Trophoblast cell (in vitro differentiated cells and primary cell): ENCODE results near the gene CAMK1D.

Experiments used
- DNase-seq, 2 donors: peaks; one replicate each; pipeline ENCODE4 v3.0.0-alpha.2; 2016
- H2AFZ ChIP-seq: 2 replicates; pipeline ENCODE4 v1.6.1; 2013; ENCODE audit warnings: low read length, moderate library complexity, mild to moderate bottlenecking; ENCODE audit not compliant: insufficient read depth, poor library complexity
- H2AK5ac ChIP-seq: 2 replicates; pipeline ENCODE4 v1.6.1; 2013; ENCODE audit warnings: mild to moderate bottlenecking, low read length
- H2BK120ac ChIP-seq: 2 replicates; pipeline ENCODE4 v1.6.1; 2013; ENCODE audit warnings: low read length, mild to moderate bottlenecking, moderate library complexity; ENCODE audit not compliant: insufficient read depth, poor library complexity
- H2BK12ac ChIP-seq: 2 replicates; pipeline ENCODE4 v1.6.1; 2013; ENCODE audit warnings: mild to moderate bottlenecking, low read length, moderate library complexity
- H2BK5ac ChIP-seq: 2 replicates; pipeline ENCODE4 v1.6.1; 2013; ENCODE audit warnings: low read length, low read depth, moderate library complexity, mild to moderate bottlenecking; ENCODE audit not compliant: poor library complexity
- H3K14ac ChIP-seq: 2 replicates; pipeline ENCODE4 v1.6.1; 2013; ENCODE audit warnings: mild to moderate bottlenecking, low read length
- H3K18ac ChIP-seq: 2 replicates; pipeline ENCODE4 v1.6.1; 2013; ENCODE audit warnings: mild to moderate bottlenecking, low read length
- H3K23ac ChIP-seq: 2 replicates; pipeline ENCODE4 v1.6.1; 2013; ENCODE audit warnings: low read length
- H3K27ac ChIP-seq: 2 replicates; pipeline ENCODE4 v1.5.1; 2013; ENCODE audit warnings: low read depth, mild to moderate bottlenecking, inconsistent platforms, low read length, moderate library complexity
- H3K27me3 ChIP-seq: 2 replicates; pipeline ENCODE4 v1.6.1; 2013; ENCODE audit warnings: inconsistent platforms, mild to moderate bottlenecking, low read length, moderate library complexity; ENCODE audit not compliant: insufficient read depth
- H3K36me3 ChIP-seq, 2 experiments: 1 replicate in 1 of 2; 2 replicates in 1 of 2; pipeline ENCODE4 v1.6.1; 2013; ENCODE audit warnings: low read length in 2 of 2, mild to moderate bottlenecking in 2 of 2, moderate library complexity in 1 of 2; ENCODE audit not compliant: insufficient read depth in 2 of 2, control insufficient read depth in 1 of 2
- H3K4ac ChIP-seq: 2 replicates; pipeline ENCODE4 v1.6.1; 2013; ENCODE audit warnings: low read depth, mild to moderate bottlenecking, low read length, moderate library complexity
- H3K4me1 ChIP-seq, 2 experiments: 1 replicate in 1 of 2; 2 replicates in 1 of 2; pipeline ENCODE4 v1.6.1; 2013; ENCODE audit warnings: low read length in 2 of 2, mild to moderate bottlenecking in 2 of 2, moderate library complexity in 1 of 2; ENCODE audit not compliant: insufficient read depth in 2 of 2, control insufficient read depth in 1 of 2
- H3K4me2 ChIP-seq: 2 replicates; pipeline ENCODE4 v1.6.1; 2013; ENCODE audit warnings: inconsistent platforms, mild to moderate bottlenecking, low read length, moderate library complexity
- H3K4me3 ChIP-seq: 2 replicates; pipeline ENCODE4 v1.5.1; 2013; ENCODE audit warnings: mild to moderate bottlenecking, low read depth, low read length, inconsistent platforms
- H3K79me1 ChIP-seq: one replicate; pipeline ENCODE4 v1.6.1; 2013; ENCODE audit warnings: low read length
- H3K79me2 ChIP-seq: 2 replicates; pipeline ENCODE4 v1.6.1; 2013; ENCODE audit warnings: low read length, mild to moderate bottlenecking; ENCODE audit not compliant: control insufficient read depth, insufficient read depth, poor library complexity
- H3K9ac ChIP-seq: 2 replicates; pipeline ENCODE4 v1.6.1; 2013; ENCODE audit warnings: mild to moderate bottlenecking, low read length
- H3K9me3 ChIP-seq: 2 replicates; pipeline ENCODE4 v1.6.1; 2013; ENCODE audit warnings: low read depth, mild to moderate bottlenecking, control low read depth, inconsistent platforms, low read length; ENCODE audit not compliant: insufficient read depth
- H4K12ac ChIP-seq: 2 replicates; pipeline ENCODE4 v1.6.1; 2013; ENCODE audit warnings: low read depth, mild to moderate bottlenecking, low read length, moderate library complexity
- H4K8ac ChIP-seq: 2 replicates; pipeline ENCODE4 v1.6.1; 2013; ENCODE audit warnings: low read depth, mild to moderate bottlenecking, low read length, moderate library complexity
- H4K91ac ChIP-seq: one replicate; pipeline ENCODE4 v1.6.1; 2013; ENCODE audit warnings: low read depth, mild to moderate bottlenecking, low read length, moderate library complexity
- WGBS: extraction: QIAGEN DNeasy Blood & Tissue Kit; methylation state at CpG from one replicate; pipeline ENCODE4 v1.1.7; 2013; ENCODE audit warnings: missing lambda C conversion rate; ENCODE audit not compliant: insufficient read length, insufficient coverage; ENCODE audit errors: extremely low coverage; 5-methylcytosine and 5-hydroxymethylcytosine counted together

The CAMK1D gene

DNA sequence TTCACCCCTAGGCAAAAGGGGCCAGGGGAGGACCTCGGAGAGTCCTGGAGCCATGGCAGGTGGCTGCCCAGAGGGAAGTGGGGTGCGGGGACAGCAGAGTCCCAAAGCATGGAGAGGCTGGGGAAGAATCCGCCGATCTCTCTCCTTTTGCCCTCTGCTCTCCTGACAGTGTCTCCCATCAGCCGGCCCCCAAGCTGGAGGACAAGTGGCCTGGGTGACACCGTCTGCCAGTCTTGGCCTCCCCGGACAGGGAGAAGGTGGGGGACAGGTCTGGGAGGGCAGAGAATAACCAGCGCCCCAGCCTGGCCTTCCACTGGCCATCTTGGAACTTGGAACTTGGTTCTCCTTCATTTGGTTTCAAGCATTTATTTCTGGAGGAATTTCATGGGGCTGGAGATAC lies 77.9 kb downstream of the CAMK1D start:
- H3K23ac ChIP-seq: no peak overlapping the region
- H3K4ac ChIP-seq: no peak overlapping the region
- no peaks in the 10 kb centered on the region for H3K36me3 ChIP-seq
- H3K79me2 ChIP-seq: no peaks in the 10 kb centered on the region
- H3K79me1 ChIP-seq: no peaks in the 10 kb centered on the region
- H2AFZ ChIP-seq: no peak overlapping the region
- H4K12ac ChIP-seq: no peak overlapping the region
- no peak overlapping the region for H4K8ac ChIP-seq
- no peak overlapping the region for H3K27ac ChIP-seq
- no peak overlapping the region for H2BK120ac ChIP-seq
- peaks cover 6% of the 10 kb centered on the region for H3K9me3 ChIP-seq
- H3K27me3 ChIP-seq: no peaks in the 10 kb centered on the region
- no peak overlapping the region for H4K91ac ChIP-seq
- H3K4me3 ChIP-seq: no peak overlapping the region
- no peaks in the 10 kb centered on the region for H3K4me1 ChIP-seq
- no peak overlapping the region for H3K14ac ChIP-seq
- H2AK5ac ChIP-seq: no peak overlapping the region
- H2BK12ac ChIP-seq: no peak overlapping the region
- no peak overlapping the region for H2BK5ac ChIP-seq
- H3K4me2 ChIP-seq: no peak overlapping the region
- DNase-seq: no peak
- WGBS: no CpG with 5 or more reads among the region's 8 CpGs
- H3K9ac ChIP-seq: no peak overlapping the region
- no peak overlapping the region for H3K18ac ChIP-seq

- Histone ChIP-seq H3K27me3 (no peaks in the 10 kb centered on the region), H3K27ac (no peak overlapping the region), H4K12ac (no peak overlapping the region), H2BK12ac (no peak overlapping the region), H2AFZ (no peak overlapping the region), H3K36me3 (no peaks in the 10 kb centered on the region), H3K9me3 (peaks cover 6% of the 10 kb centered on the region), H3K14ac (no peak overlapping the region), H4K91ac (no peak overlapping the region), H3K79me2 (no peaks in the 10 kb centered on the region), H2AK5ac (no peak overlapping the region), H3K9ac (no peak overlapping the region), H2BK5ac (no peak overlapping the region), H3K4me2 (no peak overlapping the region), H3K18ac (no peak overlapping the region), H3K4me1 (no peaks in the 10 kb centered on the region), H3K4me3 (no peak overlapping the region), H3K4ac (no peak overlapping the region), H4K8ac (no peak overlapping the region), H2BK120ac (no peak overlapping the region), H3K79me1 (no peaks in the 10 kb centered on the region), H3K23ac (no peak overlapping the region)
- no peak for DNase-seq
- no CpG with 5 or more reads among the region's 16 CpGs for WGBS
Measured at GRCh38 chr10:12428447-12429135, 79.2 kb downstream of the CAMK1D start.

GRCh38 chr10:12430406-12430982 lies 81.1 kb downstream of the CAMK1D start:
- no peak for DNase-seq

GRCh38 chr10:12431151-12432101 lies 82.1 kb downstream of the CAMK1D start:
- H3K79me1 ChIP-seq: no peaks in the 10 kb centered on the region
- H3K27me3 ChIP-seq: no peaks in the 10 kb centered on the region
- H3K23ac ChIP-seq: no peak overlapping the region
- H4K8ac ChIP-seq: no peak overlapping the region
- H3K9ac ChIP-seq: no peak overlapping the region
- no peak overlapping the region for H2BK12ac ChIP-seq
- H3K4me2 ChIP-seq: no peak overlapping the region
- H3K27ac ChIP-seq: no peak overlapping the region
- WGBS: no CpG with 5 or more reads among the region's 18 CpGs
- no peak overlapping the region for H3K14ac ChIP-seq
- no peak overlapping the region for H2BK5ac ChIP-seq
- no peak overlapping the region for H4K91ac ChIP-seq
- H2AFZ ChIP-seq: no peak overlapping the region
- no peak overlapping the region for H2BK120ac ChIP-seq
- H3K4me1 ChIP-seq: no peaks in the 10 kb centered on the region
- H3K36me3 ChIP-seq: no peaks in the 10 kb centered on the region
- H3K4ac ChIP-seq: no peak overlapping the region
- no peak overlapping the region for H3K18ac ChIP-seq
- no peak overlapping the region for H2AK5ac ChIP-seq
- no peaks in the 10 kb centered on the region for H3K79me2 ChIP-seq
- H3K9me3 ChIP-seq: peaks cover 8% of the 10 kb centered on the region
- no peak overlapping the region for H4K12ac ChIP-seq
- DNase-seq: no peak
- H3K4me3 ChIP-seq: no peak overlapping the region

More at GRCh38 chr10:12430406-12430982, 81.1 kb downstream of the CAMK1D start:
- Histone ChIP-seq H3K9ac (no peak overlapping the region), H3K9me3 (peaks cover 6% of the 10 kb centered on the region), H3K18ac (no peak overlapping the region), H2BK5ac (no peak overlapping the region), H4K12ac (no peak overlapping the region), H3K79me2 (no peaks in the 10 kb centered on the region), H3K79me1 (no peaks in the 10 kb centered on the region), H3K36me3 (no peaks in the 10 kb centered on the region), H4K8ac (no peak overlapping the region), H3K4ac (no peak overlapping the region), H3K23ac (no peak overlapping the region), H4K91ac (no peak overlapping the region), H2BK12ac (no peak overlapping the region), H3K14ac (no peak overlapping the region), H3K4me3 (no peak overlapping the region), H3K27ac (no peak overlapping the region), H2BK120ac (no peak overlapping the region), H3K4me2 (no peak overlapping the region), H3K4me1 (no peaks in the 10 kb centered on the region), H2AK5ac (no peak overlapping the region), H2AFZ (no peak overlapping the region), H3K27me3 (no peaks in the 10 kb centered on the region)
- no CpG with 5 or more reads among the region's 11 CpGs for WGBS
